ENCODE results near the gene DUSP15.

DUSP15 gene

GRCh38 chr20:31811796-31812728, 58.3 kb downstream of the DUSP15 start:
- no peaks in the 10 kb centered on the region for H3K9me2 ChIP-seq (replicated peaks; ENCODE audit: insufficient read depth, low read length)
- no peak for TF ChIP-seq CTCF (IDR thresholded peaks at IDR 0.05; ENCODE audit: insufficient read depth, low read length, poor library complexity, severe bottlenecking)
- TF ChIP-seq EZH2phosphoT487 (conservative IDR thresholded peaks at IDR 0.05; ENCODE audit: low read length) = no peak
- H3K36me3 ChIP-seq (ENCODE audit: low read length) = no peaks in the 10 kb centered on the region
- no peaks in the 10 kb centered on the region for H3K27me3 ChIP-seq (ENCODE audit: low read length)
- no peaks in the 10 kb centered on the region for H3K9me3 ChIP-seq (ENCODE audit: insufficient read depth, low read length)
- no peak overlapping the region for H2AFZ ChIP-seq (ENCODE audit: low read depth, low read length, severe bottlenecking)
- no peaks in the 10 kb centered on the region for H4K20me1 ChIP-seq (ENCODE audit: low read depth, low read length)
- peaks cover 6% of the 10 kb centered on the region; the same call in 1 of the 2 replicates for H3F3A ChIP-seq (ENCODE audit: insufficient read depth)
- H3K4me2 ChIP-seq (ENCODE audit: low read depth, low read length, poor library complexity, severe bottlenecking) = no peak overlapping the region
- H3K79me2 ChIP-seq (ENCODE audit: insufficient read depth, low read length) = no peaks in the 10 kb centered on the region
- no peak overlapping the region for H3K9ac ChIP-seq (ENCODE audit: low read length)
- H3K4me3 ChIP-seq (ENCODE audit: insufficient read depth, low read length, poor library complexity, severe bottlenecking) = no peak overlapping the region
- H3K27ac ChIP-seq (ENCODE audit: low read depth, low read length) = no peak overlapping the region

GRCh38 chr20:31811198-31811597, 59.1 kb downstream of the DUSP15 start:
- H3K9me3 ChIP-seq (ENCODE audit: insufficient read depth, low read length) = no peaks in the 10 kb centered on the region

More at GRCh38 chr20:31811198-31811597, 59.1 kb downstream of the DUSP15 start:
- Histone ChIP-seq H3F3A (ENCODE audit: insufficient read depth) (peaks cover 6% of the 10 kb centered on the region; the same call in 1 of the 2 replicates), H3K27ac (ENCODE audit: low read depth, low read length) (no peak overlapping the region), H3K9ac (ENCODE audit: low read length) (no peak overlapping the region), H4K20me1 (ENCODE audit: low read depth, low read length) (no peaks in the 10 kb centered on the region), H3K4me2 (ENCODE audit: low read depth, low read length, poor library complexity, severe bottlenecking) (no peak overlapping the region), H2AFZ (ENCODE audit: low read depth, low read length, severe bottlenecking) (no peak overlapping the region), H3K79me2 (ENCODE audit: insufficient read depth, low read length) (no peaks in the 10 kb centered on the region), H3K36me3 (ENCODE audit: low read length) (no peaks in the 10 kb centered on the region), H3K4me3 (ENCODE audit: insufficient read depth, low read length, poor library complexity, severe bottlenecking) (no peak overlapping the region), H3K9me2 (replicated peaks; ENCODE audit: insufficient read depth, low read length) (no peaks in the 10 kb centered on the region), H3K27me3 (ENCODE audit: low read length) (no peaks in the 10 kb centered on the region)
- no peak for TF ChIP-seq CTCF (IDR thresholded peaks at IDR 0.05; ENCODE audit: insufficient read depth, low read length, poor library complexity, severe bottlenecking)
- no peak for TF ChIP-seq EZH2phosphoT487 (conservative IDR thresholded peaks at IDR 0.05; ENCODE audit: low read length)

Measured in SU-DHL-6 (cell line).